ENCODE measurements around the gene TANK. TPM values are rescaled to one million over a fixed set of nuclear protein-coding genes. Genes with fewer than 3 reads are reported as not detected.

TANK gene
- total and polyA plus RNA-seq, 2 donors (not counting 3 experiments of a cell fraction or from before 2014, with no cell fraction given): 33.3 to 83.2 TPM

DNA sequence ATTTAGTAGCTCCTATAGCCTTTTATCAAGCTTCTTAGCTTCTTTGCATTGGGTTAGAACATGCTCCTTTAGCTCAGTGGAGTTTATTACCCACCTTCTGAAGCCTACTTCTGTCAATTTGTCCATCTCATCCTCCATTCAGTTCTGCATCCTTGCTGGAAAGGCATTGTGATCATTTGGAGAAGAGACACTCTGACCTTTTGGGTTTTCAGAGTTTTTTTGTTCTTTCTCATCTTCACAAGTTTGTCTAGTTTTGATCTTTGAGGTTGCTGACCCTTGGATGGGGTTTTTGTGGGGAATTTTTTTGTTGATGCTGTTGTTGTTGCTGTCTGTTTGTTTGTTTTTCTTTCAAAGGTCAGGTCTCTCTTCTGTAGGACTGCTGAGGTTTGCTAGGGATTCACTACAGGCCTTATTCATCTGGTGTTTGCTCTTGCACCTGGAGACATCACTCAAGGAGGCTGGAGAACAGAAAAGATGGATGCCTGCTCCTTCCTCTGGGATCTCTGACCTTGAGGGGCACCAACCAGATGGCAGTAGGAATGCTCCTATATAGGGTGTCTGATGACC is 13.9 kb upstream of the TANK start:
- Histone ChIP-seq H3K4me1 (ENCODE audit: control insufficient read depth, extremely low read depth, insufficient read depth, low read length) (no peaks in the 10 kb centered on the region), H3K9ac (replicated peaks; ENCODE audit: extremely low read depth, insufficient read depth, low read length) (no peak overlapping the region), H3K9me3 (replicated peaks; ENCODE audit: control insufficient read depth, insufficient read depth, low read length) (no peaks in the 10 kb centered on the region), H3K36me3 (ENCODE audit: control insufficient read depth in 2 of 2, extremely low read depth in 1 of 2, insufficient read depth in 2 of 2, low read length in 2 of 2) (no peaks in the 10 kb centered on the region), H3K79me2 (ENCODE audit: control insufficient read depth, insufficient read depth, low read length) (no peaks in the 10 kb centered on the region), H3K4me3 (replicated peaks in 1 of 3; ENCODE audit: insufficient read depth in 1 of 3, low read depth in 1 of 3, low read length in 3 of 3) (no peak overlapping the region), H3K9me1 (replicated peaks; ENCODE audit: control insufficient read depth, extremely low read depth, insufficient read depth, low read length) (no peaks in the 10 kb centered on the region), H4K20me1 (replicated peaks; ENCODE audit: control insufficient read depth, extremely low read depth, insufficient read depth, low read length) (no peaks in the 10 kb centered on the region), H3K4me2 (ENCODE audit: insufficient read depth, low read length) (no peak overlapping the region), H2AFZ (ENCODE audit: low read depth, low read length) (no peak overlapping the region), H3K27me3 (ENCODE audit: control insufficient read depth in 2 of 2, insufficient read depth in 2 of 2, low read length in 2 of 2) (no peaks in the 10 kb centered on the region), H3K27ac (ENCODE audit: insufficient read depth, low read depth, low read length) (no peak overlapping the region)
- FAIRE-seq (no peak), DNase-seq (ENCODE audit: low read depth, low spot score) (no peak)
- ChIA-PET POLR2A (no interaction called here), CTCF (interaction anchor here (1.5 kb wide), 1 partner anchor 10 kb away, joined by 4 read pairs; no protein-coding TSS in a partner anchor)
- dilution Hi-C loops (cut with MboI; ENCODE audit: extremely low pct_ligation_motif_present, low sequenced_read_pairs) (no loop called here), intact Hi-C loops (cut with micrococcal nuclease) (no loop called here)
- BruUV-seq (replicated peaks): no TSS peak
- no peak for TF ChIP-seq JUN (IDR thresholded peaks at IDR 0.05; ENCODE audit: borderline replicate concordance, insufficient read depth, insufficient read length, low read depth)
- TF ChIP-seq FOS (IDR thresholded peaks at IDR 0.05; ENCODE audit: borderline replicate concordance, insufficient read depth, low read length): no peak

DNA sequence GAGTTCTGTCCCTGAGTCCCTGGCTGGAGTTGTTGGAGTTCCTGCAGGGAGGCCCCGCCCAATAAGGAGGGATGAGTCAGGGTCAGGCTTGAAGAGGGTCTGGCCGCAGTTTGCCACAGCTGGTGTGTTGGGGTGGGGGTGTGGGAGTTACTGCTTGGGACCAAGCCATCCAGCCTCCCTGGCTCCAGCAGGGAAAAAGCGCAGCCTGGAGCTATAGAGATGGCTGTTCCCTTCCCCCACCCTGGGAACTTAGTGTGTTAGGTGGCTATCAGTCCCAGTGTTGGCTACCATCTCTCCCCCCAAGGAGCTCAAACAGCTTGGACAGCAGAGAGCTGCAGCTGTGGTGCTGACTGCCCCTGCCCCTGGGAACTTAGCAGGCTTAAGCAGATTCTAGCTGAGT is 13.2 kb upstream of the TANK start:
- no peaks in the 10 kb centered on the region for H3K36me3 ChIP-seq (ENCODE audit: control insufficient read depth in 2 of 2, extremely low read depth in 1 of 2, insufficient read depth in 2 of 2, low read length in 2 of 2)
- dilution Hi-C loops (cut with MboI; ENCODE audit: extremely low pct_ligation_motif_present, low sequenced_read_pairs) (no loop called here), intact Hi-C loops (cut with micrococcal nuclease) (no loop called here)
- FAIRE-seq (no peak), DNase-seq (ENCODE audit: low read depth, low spot score) (no peak)
- no peaks in the 10 kb centered on the region for H3K79me2 ChIP-seq (ENCODE audit: control insufficient read depth, insufficient read depth, low read length)
- no peaks in the 10 kb centered on the region for H3K9me1 ChIP-seq (replicated peaks; ENCODE audit: control insufficient read depth, extremely low read depth, insufficient read depth, low read length)
- TF ChIP-seq POLR2AphosphoS5 (IDR thresholded peaks at IDR 0.05; ENCODE audit: insufficient read depth, low read depth, low read length): no peak
- TF ChIP-seq, protein P1, sequence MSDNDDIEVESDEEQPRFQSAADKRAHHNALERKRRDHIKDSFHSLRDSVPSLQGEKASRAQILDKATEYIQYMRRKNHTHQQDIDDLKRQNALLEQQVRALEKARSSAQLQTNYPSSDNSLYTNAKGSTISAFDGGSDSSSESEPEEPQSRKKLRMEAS (IDR thresholded peaks at IDR 0.05; ENCODE audit: insufficient read depth, insufficient read length): no peak
- TF ChIP-seq EZH2 (IDR thresholded peaks at IDR 0.05; ENCODE audit: borderline replicate concordance, low read depth, low read length, severe bottlenecking): no peak
- no peak for TF ChIP-seq GATA2 (IDR thresholded peaks at IDR 0.05; ENCODE audit: insufficient read depth, insufficient read length, low read depth, low read length)
- TF ChIP-seq, protein P2, sequence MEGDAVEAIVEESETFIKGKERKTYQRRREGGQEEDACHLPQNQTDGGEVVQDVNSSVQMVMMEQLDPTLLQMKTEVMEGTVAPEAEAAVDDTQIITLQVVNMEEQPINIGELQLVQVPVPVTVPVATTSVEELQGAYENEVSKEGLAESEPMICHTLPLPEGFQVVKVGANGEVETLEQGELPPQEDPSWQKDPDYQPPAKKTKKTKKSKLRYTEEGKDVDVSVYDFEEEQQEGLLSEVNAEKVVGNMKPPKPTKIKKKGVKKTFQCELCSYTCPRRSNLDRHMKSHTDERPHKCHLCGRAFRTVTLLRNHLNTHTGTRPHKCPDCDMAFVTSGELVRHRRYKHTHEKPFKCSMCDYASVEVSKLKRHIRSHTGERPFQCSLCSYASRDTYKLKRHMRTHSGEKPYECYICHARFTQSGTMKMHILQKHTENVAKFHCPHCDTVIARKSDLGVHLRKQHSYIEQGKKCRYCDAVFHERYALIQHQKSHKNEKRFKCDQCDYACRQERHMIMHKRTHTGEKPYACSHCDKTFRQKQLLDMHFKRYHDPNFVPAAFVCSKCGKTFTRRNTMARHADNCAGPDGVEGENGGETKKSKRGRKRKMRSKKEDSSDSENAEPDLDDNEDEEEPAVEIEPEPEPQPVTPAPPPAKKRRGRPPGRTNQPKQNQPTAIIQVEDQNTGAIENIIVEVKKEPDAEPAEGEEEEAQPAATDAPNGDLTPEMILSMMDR (IDR thresholded peaks at IDR 0.05; ENCODE audit: extremely low read depth in 1 of 2, insufficient read depth in 1 of 2, low read depth in 1 of 2, low read length in 2 of 2): no peak
- no peak for TF ChIP-seq MYC (IDR thresholded peaks at IDR 0.05; ENCODE audit: low read depth, low read length)
- TF ChIP-seq JUN (IDR thresholded peaks at IDR 0.05; ENCODE audit: borderline replicate concordance, insufficient read depth, insufficient read length, low read depth): no peak
- TF ChIP-seq POLR2A (IDR thresholded peaks at IDR 0.05; ENCODE audit: low read depth, low read length): no peak
- no peak for TF ChIP-seq FOS (IDR thresholded peaks at IDR 0.05; ENCODE audit: borderline replicate concordance, insufficient read depth, low read length)
- H3K4me1 ChIP-seq (ENCODE audit: control insufficient read depth, extremely low read depth, insufficient read depth, low read length): no peaks in the 10 kb centered on the region
- no peak overlapping the region for H2AFZ ChIP-seq (ENCODE audit: low read depth, low read length)
- POLR2A ChIA-PET: no interaction called here
- no peaks in the 10 kb centered on the region for H4K20me1 ChIP-seq (replicated peaks; ENCODE audit: control insufficient read depth, extremely low read depth, insufficient read depth, low read length)
- H3K4me2 ChIP-seq (ENCODE audit: insufficient read depth, low read length): no peak overlapping the region
- H3K9ac ChIP-seq (replicated peaks; ENCODE audit: extremely low read depth, insufficient read depth, low read length): no peak overlapping the region
- H3K27me3 ChIP-seq (ENCODE audit: control insufficient read depth in 2 of 2, insufficient read depth in 2 of 2, low read length in 2 of 2): no peaks in the 10 kb centered on the region
- no peak overlapping the region for H3K27ac ChIP-seq (ENCODE audit: insufficient read depth, low read depth, low read length)
- BruUV-seq (replicated peaks): no TSS peak
- no peaks in the 10 kb centered on the region for H3K9me3 ChIP-seq (replicated peaks; ENCODE audit: control insufficient read depth, insufficient read depth, low read length)
- no peak overlapping the region for H3K4me3 ChIP-seq (replicated peaks in 1 of 3; ENCODE audit: insufficient read depth in 1 of 3, low read depth in 1 of 3, low read length in 3 of 3)
- CTCF ChIA-PET: interaction anchor here (1.5 kb wide), 1 partner anchor 11 kb away, joined by 4 read pairs; no protein-coding TSS in a partner anchor
